ENCODE data around the gene RAB3C.

DNA sequence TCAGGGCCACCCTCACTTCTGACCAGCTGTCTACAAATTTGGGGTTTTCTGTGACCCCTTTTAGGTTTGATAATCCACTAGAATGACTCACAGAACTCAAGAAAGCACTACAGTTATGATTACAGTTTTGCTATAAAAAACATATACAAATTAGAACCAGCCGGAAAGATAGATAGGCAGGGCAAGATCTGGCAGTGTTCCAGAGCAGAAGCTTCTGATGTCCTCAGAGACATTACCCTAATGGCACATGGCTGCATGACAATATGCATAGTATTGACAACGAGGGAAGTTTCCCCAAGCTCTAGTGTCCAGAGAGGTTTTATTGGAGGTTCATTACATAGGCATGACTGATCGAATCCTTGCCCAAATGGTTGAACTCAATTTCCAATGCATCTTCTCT, 158.1 kb downstream of the RAB3C start:
- no peak for TF ChIP-seq POLR2A (IDR thresholded peaks at IDR 0.05)
- TF ChIP-seq, protein P1, sequence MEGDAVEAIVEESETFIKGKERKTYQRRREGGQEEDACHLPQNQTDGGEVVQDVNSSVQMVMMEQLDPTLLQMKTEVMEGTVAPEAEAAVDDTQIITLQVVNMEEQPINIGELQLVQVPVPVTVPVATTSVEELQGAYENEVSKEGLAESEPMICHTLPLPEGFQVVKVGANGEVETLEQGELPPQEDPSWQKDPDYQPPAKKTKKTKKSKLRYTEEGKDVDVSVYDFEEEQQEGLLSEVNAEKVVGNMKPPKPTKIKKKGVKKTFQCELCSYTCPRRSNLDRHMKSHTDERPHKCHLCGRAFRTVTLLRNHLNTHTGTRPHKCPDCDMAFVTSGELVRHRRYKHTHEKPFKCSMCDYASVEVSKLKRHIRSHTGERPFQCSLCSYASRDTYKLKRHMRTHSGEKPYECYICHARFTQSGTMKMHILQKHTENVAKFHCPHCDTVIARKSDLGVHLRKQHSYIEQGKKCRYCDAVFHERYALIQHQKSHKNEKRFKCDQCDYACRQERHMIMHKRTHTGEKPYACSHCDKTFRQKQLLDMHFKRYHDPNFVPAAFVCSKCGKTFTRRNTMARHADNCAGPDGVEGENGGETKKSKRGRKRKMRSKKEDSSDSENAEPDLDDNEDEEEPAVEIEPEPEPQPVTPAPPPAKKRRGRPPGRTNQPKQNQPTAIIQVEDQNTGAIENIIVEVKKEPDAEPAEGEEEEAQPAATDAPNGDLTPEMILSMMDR (IDR thresholded peaks at IDR 0.05), result no peak

Data from body of pancreas (tissue), 4 donors.